Limb (tissue), 2 donors: ENCODE results near the gene MRM1.

Experiments used
- DNase-seq, 2 donors: peaks; one replicate each; pipeline ENCODE4 v3.0.0-alpha.2; 2016; ENCODE audit errors: extremely low spot score in 2 of 2

The MRM1 gene, protein sequence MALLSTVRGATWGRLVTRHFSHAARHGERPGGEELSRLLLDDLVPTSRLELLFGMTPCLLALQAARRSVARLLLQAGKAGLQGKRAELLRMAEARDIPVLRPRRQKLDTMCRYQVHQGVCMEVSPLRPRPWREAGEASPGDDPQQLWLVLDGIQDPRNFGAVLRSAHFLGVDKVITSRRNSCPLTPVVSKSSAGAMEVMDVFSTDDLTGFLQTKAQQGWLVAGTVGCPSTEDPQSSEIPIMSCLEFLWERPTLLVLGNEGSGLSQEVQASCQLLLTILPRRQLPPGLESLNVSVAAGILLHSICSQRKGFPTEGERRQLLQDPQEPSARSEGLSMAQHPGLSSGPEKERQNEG

DNA sequence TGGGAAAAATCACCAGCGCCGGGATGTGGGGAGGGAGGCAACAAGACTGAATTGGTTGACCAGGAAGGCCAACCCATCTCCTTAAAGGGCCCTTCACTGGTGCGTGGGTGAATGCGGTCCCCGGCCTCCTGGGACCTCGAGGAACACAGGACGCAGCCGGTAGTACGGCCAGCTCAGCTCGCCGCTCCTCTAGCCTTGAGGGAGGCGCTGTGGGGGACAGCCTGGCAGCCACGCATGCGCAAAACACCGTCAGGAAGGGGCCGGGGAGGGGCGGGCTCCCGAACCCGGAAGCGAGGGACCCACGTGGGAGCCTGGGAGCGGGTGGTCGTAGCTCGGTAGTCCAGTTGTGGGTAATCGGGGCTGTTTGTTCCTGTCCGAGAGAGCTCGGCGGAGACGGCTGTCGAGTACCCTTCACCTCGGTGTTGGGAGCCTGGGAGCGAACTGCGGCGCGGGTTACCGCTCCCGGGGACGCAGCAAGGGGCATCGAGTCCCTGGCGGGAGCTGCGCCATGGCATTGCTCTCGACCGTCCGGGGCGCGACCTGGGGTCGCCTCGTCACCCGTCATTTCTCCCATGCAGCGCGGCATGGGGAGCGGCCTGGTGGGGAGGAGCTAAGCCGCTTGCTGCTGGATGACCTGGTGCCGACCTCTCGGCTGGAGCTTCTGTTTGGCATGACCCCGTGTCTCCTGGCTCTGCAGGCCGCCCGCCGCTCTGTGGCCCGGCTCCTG lies at the start of gene MRM1:
Gene MRM1 (plus strand): TSS at position 281 of the 727 bp plus-strand sequence. CDS start 228 bp downstream, at position 509.
- DNase-seq: peak; percentile 84 to 94

DNA sequence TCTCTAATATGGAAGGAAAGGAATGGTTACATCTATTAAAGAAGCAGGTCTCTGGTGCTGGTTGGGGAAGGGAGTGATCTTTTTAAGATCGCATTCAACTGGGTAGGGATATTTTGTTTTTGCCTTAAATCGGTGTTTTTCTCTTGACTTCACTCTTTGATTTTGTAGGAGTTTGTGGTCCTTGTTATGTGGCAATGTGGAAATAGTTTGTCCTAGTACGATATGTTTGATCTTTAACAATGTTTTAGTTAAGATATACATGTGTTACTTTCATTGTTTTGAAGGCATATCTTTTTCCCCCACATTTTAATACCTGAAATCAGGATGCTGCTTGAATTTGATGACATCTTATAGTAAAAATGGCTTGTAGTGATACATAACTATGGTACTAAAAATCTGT lies 47.9 kb upstream of the MRM1 start:
- no peak for DNase-seq

DNA sequence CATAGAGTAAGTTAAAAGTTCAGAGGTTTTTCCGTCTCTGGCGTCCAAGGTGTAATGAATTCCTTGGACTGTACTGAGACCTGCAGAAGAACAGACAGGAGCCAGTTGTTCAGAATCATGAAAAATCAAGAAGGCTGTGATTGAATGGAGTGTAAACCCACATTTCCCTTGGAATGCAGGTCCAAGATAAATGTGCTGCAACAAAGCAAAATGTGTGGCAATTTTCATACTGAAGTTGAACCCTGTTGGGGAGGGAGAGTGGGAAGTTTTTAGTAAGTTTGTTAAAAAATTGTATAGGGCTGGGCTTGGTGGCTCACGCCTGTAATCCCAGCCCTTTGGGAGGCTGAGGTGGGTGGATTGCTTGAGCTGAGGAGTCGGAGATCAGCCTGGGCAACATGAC lies 35.3 kb upstream of the MRM1 start:
- no peak for DNase-seq

DNA sequence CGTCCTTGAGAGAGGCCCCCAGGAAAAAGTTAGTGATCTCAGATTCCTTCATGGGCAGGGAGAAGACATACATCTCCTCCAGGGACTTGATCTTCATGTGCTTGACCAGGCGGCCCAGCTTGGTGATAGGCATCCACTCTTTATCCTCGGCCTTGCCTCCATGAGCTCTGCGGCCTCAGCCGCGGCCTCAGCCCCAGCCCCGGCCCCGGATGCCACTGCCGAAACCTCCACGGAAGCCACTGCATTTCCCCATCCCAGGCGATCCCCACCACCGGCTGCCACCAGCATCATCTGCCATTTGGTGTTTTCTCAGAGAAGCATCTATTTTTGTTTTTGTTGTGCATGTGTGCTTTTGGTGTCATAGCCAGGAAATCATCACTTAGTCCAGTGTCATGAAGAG lies 26.4 kb upstream of the MRM1 start:
- DNase-seq: no peak

DNA sequence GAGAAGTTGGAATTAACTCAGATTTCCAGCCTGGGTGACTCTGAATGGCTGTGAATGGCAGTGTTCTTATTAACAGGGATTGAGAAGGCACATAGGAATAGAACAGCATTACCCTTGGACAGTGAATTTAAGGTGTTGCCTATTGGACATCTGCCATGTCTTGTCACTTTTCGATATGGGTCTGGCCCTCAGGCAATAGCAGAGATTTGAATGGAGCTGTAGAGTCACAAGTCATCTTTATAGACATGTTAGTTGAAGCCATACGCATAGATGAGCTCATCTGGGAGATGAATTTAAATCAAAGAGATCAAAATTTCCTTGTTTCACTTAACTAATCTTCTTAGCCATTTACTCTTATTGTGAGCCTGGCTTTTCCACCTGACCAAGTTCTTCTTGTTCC lies 24.6 kb upstream of the MRM1 start:
- no peak for DNase-seq

DNA sequence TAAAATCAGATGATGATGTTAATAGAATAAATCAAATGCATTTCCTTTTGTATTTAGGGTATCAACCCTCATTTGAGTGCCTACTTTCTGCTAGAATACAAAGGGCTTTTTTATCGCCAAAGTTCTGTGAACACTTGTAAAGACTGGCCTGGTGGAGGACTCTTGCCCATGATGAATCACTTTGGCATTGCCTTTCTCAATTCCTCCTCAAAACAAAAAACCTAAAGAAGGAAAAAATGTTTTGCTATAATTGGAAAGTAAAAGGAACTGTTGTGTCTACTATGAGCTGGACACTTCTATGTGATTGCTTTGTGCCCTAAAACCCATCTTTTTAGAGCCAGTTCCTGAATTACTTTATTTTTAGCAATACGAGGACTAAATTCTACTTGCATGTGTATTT lies 22.7 kb upstream of the MRM1 start:
- no peak for DNase-seq

DNA sequence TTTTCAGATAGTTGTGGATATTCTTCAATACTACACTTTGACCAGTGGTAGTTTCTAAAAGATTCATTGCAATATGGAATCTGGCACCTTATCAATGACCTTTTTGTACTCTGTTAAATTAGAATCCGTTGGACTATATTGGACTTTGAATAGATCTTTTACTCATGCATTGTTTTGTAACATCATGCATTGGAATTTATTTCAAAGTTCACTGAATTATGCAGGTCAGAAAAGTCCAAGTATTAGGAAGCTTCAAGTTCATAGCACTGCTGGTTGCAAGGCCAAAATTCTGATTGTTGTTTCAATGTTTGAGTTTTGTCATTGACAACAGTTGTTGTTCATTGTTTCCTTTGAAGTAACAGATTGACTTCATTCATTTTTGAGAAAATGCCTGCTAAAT lies 17.6 kb upstream of the MRM1 start:
- no peak for DNase-seq

DNA sequence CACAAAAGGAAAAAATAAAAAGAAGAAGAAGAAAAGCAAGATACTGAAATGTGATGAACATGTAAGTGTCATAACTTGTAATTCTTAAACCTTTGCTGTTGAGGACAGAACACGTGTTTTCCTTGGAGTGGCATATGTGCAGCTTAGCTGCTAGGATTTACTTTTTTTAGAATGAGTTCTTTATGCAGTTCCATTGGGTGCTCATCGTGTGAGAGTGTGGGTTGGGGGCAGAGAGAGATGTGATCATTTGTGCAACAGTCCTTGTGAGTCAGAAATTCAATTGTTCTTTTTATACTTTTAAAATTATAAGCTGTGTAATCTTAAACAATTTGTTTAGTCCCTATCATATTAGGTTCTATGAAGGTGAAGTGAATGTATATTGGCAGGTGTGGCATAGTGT lies 15.2 kb upstream of the MRM1 start:
- DNase-seq: no peak

DNA sequence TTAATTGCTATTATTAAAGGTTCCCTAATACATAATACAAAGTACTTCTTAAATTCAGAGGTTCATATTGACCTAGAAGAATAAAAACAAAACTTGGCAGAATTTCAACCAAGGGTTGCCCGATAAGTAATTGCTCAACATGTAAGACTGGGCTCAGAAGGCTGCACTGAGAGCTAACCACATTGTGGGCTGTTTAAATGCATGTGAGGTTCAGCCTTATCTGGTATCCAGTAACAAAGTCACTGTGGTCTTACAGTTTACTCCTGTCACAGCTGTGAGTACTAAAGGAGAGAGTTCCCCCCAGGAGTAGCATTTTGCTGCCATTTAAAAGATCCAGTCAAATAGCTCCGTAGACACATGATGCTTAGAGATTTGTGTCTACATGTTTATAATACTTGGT lies 11.3 kb upstream of the MRM1 start:
- DNase-seq: no peak

DNA sequence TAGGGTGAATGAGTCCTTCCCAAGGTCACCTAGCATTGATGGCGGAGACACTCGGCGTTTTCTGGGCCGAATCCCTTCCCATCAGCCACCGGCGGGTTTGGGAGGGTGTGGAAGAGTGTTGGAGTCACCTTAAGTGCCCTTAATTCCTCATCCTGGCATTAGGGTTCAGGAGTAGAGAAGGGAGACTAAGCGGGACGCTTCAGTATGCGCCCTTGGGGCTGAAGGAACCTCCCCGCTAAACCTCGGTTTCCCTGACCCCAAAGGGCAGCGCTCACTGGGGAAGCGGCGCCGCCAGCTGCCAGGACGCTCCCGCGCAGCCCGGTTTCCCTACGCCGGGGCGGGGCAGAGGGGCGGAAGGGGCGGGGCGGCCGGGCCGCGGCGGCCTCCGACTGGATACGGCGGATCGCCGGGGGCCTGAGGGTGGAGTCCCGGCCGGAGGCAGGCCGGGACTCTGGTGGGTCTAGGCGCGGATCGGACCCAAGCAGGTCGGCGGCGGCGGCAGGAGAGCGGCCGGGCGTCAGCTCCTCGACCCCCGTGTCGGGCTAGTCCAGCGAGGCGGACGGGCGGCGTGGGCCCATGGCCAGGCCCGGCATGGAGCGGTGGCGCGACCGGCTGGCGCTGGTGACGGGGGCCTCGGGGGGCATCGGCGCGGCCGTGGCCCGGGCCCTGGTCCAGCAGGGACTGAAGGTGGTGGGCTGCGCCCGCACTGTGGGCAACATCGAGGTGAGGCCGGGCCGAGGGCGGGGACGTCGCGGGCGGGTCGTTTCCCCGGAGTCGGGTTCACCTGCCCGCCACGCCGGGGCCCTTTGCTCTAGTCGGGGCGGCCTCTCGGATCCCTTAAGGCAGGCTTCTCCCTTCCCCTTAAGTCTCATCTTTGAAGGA lies 9.7 kb upstream of the MRM1 start, which contains the start of gene DHRS11:
Gene DHRS11 (plus strand): TSS at position 446 of the 882 bp plus-strand sequence. CDS start 131 bp downstream, at position 577.
- peak; percentile 55 to 86 for DNase-seq

DNA sequence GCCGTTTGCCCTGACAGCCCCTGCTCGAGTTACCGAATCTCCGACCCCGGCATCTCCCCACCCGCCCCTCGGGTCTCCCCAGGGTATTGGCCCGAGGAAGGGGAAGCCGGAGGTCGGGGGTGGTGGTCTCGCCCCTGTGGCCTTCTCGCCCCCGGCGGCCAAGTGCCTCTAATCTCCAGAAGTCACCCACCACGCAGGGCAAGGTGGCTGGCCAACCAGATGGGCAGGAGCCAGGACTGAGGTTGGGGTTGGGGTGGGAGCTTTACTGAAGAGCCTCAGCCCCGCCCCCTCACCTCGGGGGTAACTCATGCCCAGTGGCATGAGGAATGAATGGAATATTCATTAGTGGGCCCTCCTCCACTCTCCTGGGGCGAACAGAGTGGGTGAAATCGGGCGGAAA lies 9.1 kb upstream of the MRM1 start:
- no peak for DNase-seq

DNA sequence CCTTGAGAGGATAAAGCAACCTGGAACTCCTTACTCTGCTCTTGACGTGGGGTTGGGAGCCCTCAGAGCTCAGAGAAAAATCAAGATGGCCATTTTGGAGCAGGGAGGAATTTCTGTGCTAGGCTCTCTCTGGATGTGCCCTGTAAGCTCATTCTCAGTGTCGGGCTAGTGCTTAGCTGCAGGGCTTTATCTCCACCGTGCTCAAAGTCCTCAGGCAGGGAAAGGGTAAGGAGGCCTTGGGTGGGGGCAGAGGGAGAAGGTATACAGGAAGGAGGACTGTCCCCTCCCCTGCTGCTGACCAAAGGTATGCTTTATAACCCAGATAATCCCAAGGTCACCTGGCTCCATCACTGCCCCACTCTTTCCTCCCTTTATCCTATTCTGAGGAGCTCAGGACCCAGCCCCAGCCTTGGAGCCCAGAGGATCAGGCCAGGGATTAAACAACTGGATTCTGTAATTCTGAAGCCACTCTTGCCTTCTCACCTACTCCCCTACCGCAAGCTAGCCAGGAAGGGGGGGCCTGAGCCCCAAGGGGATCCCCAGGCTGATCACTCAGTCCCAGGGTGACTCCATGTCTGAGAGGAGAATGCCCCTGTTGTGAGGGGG lies 8.6 kb upstream of the MRM1 start:
- no peak for DNase-seq

DNA sequence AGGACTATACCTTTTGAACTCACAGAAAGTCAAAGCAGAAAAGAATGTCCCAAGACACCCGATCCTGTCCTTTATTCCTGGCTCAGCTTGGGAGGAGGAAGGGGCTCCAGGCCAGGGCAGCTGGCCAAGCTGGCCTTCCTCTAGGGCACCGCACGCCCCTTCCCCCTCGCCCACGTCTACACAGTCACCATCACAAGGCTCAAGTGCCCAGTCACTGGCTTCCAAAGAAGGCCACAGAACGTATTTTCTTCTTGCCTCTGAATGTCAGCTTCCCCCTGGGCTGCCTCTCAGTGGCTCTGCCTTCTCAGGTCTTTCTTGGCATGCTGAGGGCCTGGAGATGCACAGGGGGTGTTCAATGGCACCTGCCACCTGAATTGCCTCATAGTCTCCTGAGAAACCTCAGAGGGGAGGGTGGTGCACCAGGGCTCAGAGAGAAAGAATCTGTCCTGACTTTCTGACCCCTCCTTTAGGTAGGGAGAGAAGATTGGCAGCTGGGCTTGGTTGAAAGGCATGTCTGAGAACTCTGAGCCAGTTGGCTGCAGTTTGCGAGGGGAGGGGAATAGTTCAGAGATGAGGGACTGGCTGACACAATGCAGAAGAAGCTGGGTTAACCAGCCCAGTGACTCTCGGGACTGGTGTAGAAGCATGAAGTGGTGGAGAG lies 7.6 kb upstream of the MRM1 start:
- DNase-seq: no peak

DNA sequence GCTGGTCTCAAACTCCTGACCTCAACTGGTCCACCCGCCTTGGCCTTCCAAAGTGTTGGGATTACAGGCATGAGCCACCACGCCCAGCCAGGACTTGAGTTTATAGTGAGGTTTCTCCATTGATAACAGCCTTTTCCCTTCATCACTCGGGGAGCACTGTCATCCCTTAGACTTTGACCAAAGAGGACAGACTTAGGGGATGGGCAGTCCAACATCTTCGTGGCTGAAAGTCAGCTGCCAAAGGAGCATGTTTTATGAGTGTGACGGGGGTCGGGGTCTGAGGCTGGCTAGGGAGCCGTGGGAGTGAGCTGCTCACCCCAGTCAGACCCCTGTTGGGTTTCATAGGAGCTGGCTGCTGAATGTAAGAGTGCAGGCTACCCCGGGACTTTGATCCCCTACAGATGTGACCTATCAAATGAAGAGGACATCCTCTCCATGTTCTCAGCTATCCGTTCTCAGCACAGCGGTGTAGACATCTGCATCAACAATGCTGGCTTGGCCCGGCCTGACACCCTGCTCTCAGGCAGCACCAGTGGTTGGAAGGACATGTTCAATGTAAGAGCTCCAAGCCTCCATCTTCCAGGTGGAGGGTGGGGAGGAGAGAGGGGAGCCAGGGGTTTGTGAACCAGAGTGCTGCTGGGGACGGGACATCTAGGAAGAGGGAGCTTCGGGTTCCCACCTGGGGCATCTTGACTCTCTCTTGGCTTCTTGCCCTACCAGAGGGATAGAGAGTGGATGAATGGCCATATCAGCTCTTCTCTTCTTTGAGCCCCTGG lies 6.6 kb upstream of the MRM1 start:
- DNase-seq: no peak

DNA sequence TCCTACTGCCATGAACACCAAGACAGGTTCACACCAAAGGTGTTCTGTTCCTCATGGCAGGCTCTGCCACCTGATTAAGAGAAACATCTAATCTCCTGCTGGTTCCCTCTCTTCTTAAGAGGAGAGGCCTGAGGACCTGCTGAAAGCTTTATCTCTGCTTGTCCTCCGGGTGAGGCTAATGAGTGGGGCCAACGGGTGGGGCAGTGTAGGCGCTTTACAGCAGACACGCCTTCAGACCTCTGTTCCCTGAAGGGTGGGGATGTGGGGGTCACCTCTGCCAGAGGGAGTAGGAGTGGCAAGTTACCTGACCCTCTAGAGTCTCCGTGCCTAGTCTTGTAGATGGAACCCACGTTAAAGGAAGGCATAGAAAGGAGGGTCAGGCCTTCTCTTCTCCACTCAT lies 4.2 kb upstream of the MRM1 start:
- no peak for DNase-seq

DNA sequence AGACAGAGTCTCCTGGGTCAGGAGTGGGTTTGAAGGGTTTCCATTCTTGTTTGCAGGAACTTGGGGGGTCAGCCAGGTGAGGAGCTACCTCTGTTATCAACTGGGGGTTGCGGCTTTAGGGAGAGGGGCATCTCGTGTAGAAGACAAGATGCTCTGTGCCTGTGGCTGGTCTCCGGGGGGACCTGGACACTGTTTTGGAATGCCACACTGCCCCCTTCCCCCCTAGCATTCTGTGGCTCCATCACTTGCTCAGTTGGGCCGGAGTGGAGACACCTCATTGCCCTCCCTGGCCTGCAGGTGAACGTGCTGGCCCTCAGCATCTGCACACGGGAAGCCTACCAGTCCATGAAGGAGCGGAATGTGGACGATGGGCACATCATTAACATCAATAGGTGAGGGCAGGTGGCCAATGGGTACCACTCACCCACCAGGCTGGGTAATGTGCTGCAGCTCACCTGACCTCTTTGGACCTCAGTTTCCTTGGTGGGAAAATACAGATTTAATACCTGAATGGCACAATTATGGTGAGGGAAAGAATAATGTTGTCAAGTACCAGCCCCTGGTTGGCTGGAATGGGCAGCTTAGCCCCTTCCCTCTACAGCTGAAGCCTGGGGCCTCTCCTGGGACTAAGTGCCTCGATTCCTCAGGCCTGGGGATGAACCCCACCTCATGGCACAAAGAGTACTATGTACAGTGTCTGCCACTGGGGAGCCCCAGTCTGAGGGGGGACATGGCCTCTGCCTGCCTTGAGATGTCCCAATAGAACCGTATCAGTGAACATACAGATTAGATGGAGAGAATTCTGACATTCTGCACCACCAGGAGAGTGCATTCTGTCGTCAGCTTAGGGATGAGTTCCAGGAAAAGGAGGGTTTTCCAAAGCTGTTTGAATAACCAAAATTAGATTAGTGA lies 3.3 kb upstream of the MRM1 start:
- DNase-seq: no peak

DNA sequence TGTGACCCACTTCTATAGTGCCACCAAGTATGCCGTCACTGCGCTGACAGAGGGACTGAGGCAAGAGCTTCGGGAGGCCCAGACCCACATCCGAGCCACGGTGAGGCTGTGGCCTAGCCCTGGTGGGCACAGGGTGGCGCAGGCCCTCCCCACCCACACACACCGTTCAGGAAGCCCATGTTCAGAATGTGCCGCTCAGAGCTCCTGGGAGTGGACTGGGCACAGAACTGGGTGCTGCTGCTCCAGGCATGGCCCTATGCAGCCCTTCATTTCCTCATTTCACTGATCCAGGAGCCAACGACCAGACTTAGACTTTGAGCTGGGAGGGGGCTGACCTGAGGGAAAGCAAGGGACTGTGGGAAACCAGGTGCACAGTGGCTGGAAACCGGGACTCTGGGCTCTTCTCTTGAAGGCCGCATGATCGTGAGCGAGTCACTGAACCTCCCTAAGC lies 2.4 kb upstream of the MRM1 start:
- DNase-seq: no peak

DNA sequence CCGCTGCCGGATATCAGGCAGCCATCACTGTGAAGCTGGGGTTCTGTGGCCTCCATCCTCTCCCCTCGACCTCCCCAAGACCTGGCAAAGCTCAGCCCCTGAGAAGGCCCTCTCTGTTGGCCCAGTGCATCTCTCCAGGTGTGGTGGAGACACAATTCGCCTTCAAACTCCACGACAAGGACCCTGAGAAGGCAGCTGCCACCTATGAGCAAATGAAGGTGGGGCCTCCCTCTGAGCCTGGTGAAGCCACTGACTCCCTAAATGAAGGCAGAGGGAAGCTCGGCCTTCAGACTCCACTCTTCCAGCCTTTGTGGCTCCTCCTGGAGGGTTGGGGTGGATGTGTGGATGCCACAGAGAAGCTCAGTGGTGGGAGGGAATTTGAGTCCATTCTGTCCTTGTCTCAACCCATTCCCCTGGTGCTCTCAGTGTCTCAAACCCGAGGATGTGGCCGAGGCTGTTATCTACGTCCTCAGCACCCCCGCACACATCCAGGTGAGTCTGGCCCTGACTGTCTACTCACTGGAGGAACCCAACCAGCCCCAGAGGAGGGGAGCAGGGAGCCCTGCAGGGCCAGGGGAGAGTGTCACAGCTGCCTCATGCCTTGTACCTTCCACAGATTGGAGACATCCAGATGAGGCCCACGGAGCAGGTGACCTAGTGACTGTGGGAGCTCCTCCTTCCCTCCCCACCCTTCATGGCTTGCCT lies 1.7 kb upstream of the MRM1 start:
- no peak for DNase-seq
